ENCODE results near the gene PVR. TPM values are rescaled to one million over a fixed set of nuclear protein-coding genes. Genes with fewer than 3 reads are reported as not detected.

Gene PVR
- total RNA-seq, 6 experiments from 2014 or later = 45.9 to 76.2 (median 54.3) TPM

GRCh38 chr19:44647144-44647543, 3.4 kb downstream of the PVR start:
- Mint-ChIP-seq H3K36me3 (ENCODE audit: low read depth) (peaks cover 25% of the 10 kb centered on the region; the same call in 1 of the 2 replicates), H3K27me3 (ENCODE audit: insufficient read depth) (no peaks in the 10 kb centered on the region; the same call in none of the 2 replicates), H3K9me3 (no peaks in the 10 kb centered on the region), H3K4me1 (ENCODE audit: low read depth) (peaks cover 16% of the 10 kb centered on the region), H3K27ac (no peak overlapping the region), H3K4me3 (no peak overlapping the region)
- DNase-seq = no peak
- TF ChIP-seq, protein P1, sequence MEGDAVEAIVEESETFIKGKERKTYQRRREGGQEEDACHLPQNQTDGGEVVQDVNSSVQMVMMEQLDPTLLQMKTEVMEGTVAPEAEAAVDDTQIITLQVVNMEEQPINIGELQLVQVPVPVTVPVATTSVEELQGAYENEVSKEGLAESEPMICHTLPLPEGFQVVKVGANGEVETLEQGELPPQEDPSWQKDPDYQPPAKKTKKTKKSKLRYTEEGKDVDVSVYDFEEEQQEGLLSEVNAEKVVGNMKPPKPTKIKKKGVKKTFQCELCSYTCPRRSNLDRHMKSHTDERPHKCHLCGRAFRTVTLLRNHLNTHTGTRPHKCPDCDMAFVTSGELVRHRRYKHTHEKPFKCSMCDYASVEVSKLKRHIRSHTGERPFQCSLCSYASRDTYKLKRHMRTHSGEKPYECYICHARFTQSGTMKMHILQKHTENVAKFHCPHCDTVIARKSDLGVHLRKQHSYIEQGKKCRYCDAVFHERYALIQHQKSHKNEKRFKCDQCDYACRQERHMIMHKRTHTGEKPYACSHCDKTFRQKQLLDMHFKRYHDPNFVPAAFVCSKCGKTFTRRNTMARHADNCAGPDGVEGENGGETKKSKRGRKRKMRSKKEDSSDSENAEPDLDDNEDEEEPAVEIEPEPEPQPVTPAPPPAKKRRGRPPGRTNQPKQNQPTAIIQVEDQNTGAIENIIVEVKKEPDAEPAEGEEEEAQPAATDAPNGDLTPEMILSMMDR (IDR thresholded peaks at IDR 0.05) = no peak

- H3K27ac Mint-ChIP-seq = peak overlapping the region; percentile 32
- DNase-seq = peak; percentile 19
- H3K36me3 Mint-ChIP-seq (ENCODE audit: low read depth) = peaks cover 32% of the 10 kb centered on the region; the same call in 1 of the 2 replicates
- TF ChIP-seq, protein P1 (IDR thresholded peaks at IDR 0.05) = no peak
- H3K4me3 Mint-ChIP-seq = no peak overlapping the region
- H3K4me1 Mint-ChIP-seq (ENCODE audit: low read depth) = peaks cover 16% of the 10 kb centered on the region
- no peaks in the 10 kb centered on the region; the same call in 1 of the 2 replicates for H3K27me3 Mint-ChIP-seq (ENCODE audit: insufficient read depth)
- H3K9me3 Mint-ChIP-seq = no peaks in the 10 kb centered on the region
Observed at GRCh38 chr19:44648631-44649251, 5.0 kb downstream of the PVR start.

DNA sequence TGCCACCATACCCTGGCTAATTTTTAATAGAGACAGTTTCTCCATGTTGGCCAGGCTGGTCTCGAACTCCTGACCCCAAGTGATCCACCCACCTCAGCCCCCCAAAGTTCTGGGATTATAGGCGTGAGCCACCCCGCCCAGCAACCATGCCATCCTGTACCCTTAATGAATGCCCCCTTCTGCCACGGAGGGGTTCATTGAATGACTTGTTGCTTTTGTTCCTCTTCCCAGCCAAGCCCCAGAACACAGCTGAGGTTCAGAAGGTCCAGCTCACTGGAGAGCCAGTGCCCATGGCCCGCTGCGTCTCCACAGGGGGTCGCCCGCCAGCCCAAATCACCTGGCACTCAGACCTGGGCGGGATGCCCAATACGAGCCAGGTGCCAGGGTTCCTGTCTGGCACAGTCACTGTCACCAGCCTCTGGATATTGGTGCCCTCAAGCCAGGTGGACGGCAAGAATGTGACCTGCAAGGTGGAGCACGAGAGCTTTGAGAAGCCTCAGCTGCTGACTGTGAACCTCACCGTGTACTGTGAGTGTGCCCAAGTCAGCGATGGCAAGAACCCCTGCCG, 6.0 kb downstream of the PVR start:
- Mint-ChIP-seq H3K36me3 (ENCODE audit: low read depth) (peaks cover 36% of the 10 kb centered on the region; the same call in 1 of the 2 replicates), H3K4me3 (no peak overlapping the region), H3K4me1 (ENCODE audit: low read depth) (peaks cover 16% of the 10 kb centered on the region), H3K27me3 (ENCODE audit: insufficient read depth) (no peaks in the 10 kb centered on the region; the same call in 1 of the 2 replicates), H3K27ac (no peak overlapping the region), H3K9me3 (no peaks in the 10 kb centered on the region)
- no peak for DNase-seq
- TF ChIP-seq, protein P1 (IDR thresholded peaks at IDR 0.05) = no peak

DNA sequence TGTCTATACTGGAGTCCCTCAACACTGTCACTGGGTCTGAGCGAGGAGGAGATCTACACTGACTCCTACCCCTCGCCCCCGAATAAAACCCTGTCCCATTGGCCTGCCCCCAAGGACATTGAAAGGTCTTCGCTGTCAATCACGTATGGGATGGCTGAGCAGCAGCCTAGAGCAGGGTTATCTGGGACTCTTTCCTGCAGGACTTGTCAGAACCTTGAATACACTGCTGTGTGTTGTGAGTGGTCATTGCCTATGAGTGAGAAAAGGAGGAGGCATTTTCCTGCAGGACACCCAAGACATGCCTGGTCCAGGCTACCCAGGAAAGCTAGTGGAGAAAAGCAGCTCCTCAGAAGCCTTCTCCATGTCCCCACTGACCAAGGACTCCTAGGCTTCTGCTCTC, 9.6 kb downstream of the PVR start:
- Mint-ChIP-seq H3K9me3 (no peaks in the 10 kb centered on the region), H3K4me3 (no peak overlapping the region), H3K27ac (no peak overlapping the region), H3K27me3 (ENCODE audit: insufficient read depth) (no peaks in the 10 kb centered on the region), H3K4me1 (ENCODE audit: low read depth) (peaks cover 6% of the 10 kb centered on the region), H3K36me3 (ENCODE audit: low read depth) (peaks cover 54% of the 10 kb centered on the region)
- TF ChIP-seq, protein P1 (IDR thresholded peaks at IDR 0.05) = no peak
- DNase-seq = no peak

DNA sequence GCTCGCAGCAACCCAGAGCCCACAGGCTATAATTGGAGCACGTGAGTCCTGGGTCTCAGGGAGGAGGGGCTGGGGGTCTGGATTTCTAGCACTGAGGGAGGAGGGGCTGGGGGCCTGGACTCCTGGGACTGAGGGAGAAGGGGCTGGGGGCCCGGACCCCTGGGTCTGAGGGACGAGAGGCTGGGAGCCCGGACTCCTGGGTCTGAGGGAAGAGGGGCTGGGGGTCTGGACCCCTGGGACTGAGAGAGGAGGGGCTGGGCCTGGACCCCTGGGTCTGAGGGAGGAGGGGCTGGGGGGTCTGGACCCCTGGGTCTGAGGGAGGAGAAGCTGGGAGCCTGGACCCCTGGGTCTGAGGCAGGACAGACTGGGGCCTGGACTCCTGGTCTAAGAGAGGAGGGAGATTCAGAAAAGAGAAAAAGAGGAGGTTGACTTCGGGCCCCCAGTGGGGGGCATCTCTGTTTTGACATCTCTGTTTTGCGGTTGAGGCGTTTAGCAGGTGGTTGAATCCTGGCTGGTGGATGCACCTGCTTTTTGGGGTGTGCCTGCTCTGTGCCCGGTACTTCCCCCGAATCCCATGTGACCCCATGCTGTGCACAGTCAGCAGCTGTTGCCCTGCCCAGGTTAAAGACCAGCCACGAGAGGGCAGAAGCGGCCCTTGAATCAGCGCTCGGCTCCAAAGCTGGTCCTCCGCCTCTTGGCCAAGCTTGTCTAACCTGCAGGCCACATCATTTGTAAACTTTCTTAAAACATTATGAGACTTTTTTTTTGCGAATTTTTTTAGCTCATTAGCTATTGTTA, 10.5 kb downstream of the PVR start:
- H3K36me3 Mint-ChIP-seq (ENCODE audit: low read depth) = peaks cover 59% of the 10 kb centered on the region
- no peak overlapping the region for H3K27ac Mint-ChIP-seq
- H3K9me3 Mint-ChIP-seq = no peaks in the 10 kb centered on the region
- no peaks in the 10 kb centered on the region for H3K4me1 Mint-ChIP-seq (ENCODE audit: low read depth)
- no peaks in the 10 kb centered on the region for H3K27me3 Mint-ChIP-seq (ENCODE audit: insufficient read depth)
- DNase-seq = no peak
- no peak overlapping the region for H3K4me3 Mint-ChIP-seq
- TF ChIP-seq, protein P1 (IDR thresholded peaks at IDR 0.05) = no peak

Data from HFFc6 (cell line).